Endothelial cell of umbilical vein (primary cell): Measurements from ENCODE around the gene DBNL. TPM values are rescaled to one million over a fixed set of nuclear protein-coding genes. Genes with fewer than 3 reads are reported as not detected.

Source experiments
- BruUV-seq: library from RNA; stranded (reverse); fragments of 400-500 nt; replicated peaks from 2 replicates; lab custom pipeline; 2021; lab: Mats Ljungman, UMichigan
- CTCF ChIA-PET: fragments of 300-600, 350-600 bp; sonication (Branson Sonifier 250); formaldehyde crosslinking; loops from one replicate; lab custom pipeline; 2021; ENCODE audit warnings: antibody characterized with exemption, inconsistent platforms; lab: Charles Lee
- POLR2A ChIA-PET: fragments of 300-600, 350-600 bp; sonication (Branson Sonifier 250); formaldehyde crosslinking; loops from one replicate; lab custom pipeline; 2021; ENCODE audit warnings: antibody characterized with exemption, inconsistent platforms; lab: Charles Lee
- DNase-seq: peaks from one replicate; pipeline ENCODE4 v3.0.0-alpha.2; 2011; ENCODE audit warnings: low read depth, low spot score
- FAIRE-seq: peaks from 2 replicates; lab custom pipeline; 2011; peaks lifted over from hg19 to GRCh38; lab: Jason Lieb, UNC
- H2AFZ ChIP-seq: 2 replicates; pipeline ENCODE4 v1.6.0; 2012; ENCODE audit warnings: low read depth, low read length, control low read depth, inconsistent platforms
- H3K27ac ChIP-seq: 2 replicates; pipeline ENCODE4 v1.5.1; 2011; ENCODE audit warnings: low read depth, mild to moderate bottlenecking, control low read depth, low read length, moderate library complexity; ENCODE audit not compliant: insufficient read depth
- H3K27me3 ChIP-seq, 2 experiments: 2 replicates each; pipeline versions ENCODE4 v1.6.0 to v1.6.1; 2011; ENCODE audit warnings: low read length in 2 of 2, mixed read lengths in 1 of 2; ENCODE audit not compliant: control insufficient read depth in 2 of 2, insufficient read depth in 2 of 2
- H3K36me3 ChIP-seq, 2 experiments: 2 replicates in 1 of 2; 3 replicates in 1 of 2; pipeline ENCODE4 v1.5.1; 2011; ENCODE audit warnings: low read length in 2 of 2, mild to moderate bottlenecking in 1 of 2, moderate library complexity in 1 of 2; ENCODE audit not compliant: control insufficient read depth in 2 of 2, insufficient read depth in 2 of 2; ENCODE audit errors: extremely low read depth in 1 of 2
- H3K4me1 ChIP-seq: 3 replicates; pipeline ENCODE4 v1.5.1; 2011; ENCODE audit warnings: mild to moderate bottlenecking, low read length; ENCODE audit not compliant: control insufficient read depth, insufficient read depth; ENCODE audit errors: extremely low read depth
- H3K4me2 ChIP-seq: 2 replicates; pipeline ENCODE4 v1.6.1; 2011; ENCODE audit warnings: low read length, control low read depth, mixed read lengths; ENCODE audit not compliant: insufficient read depth
- H3K4me3 ChIP-seq, 3 experiments: fragments of 200-600 bp in 1 of 3; sonication (generic), shearing (Covaris generic) in 1 of 3; replicated peaks in 1 of 3; 2 replicates each; pipeline ENCODE4 v1.5.1; 2011 to 2016; ENCODE audit warnings: control low read depth in 3 of 3, low read length in 3 of 3, mild to moderate bottlenecking in 2 of 3, inconsistent platforms in 1 of 3, low read depth in 1 of 3, moderate library complexity in 1 of 3; ENCODE audit not compliant: insufficient read depth in 1 of 3
- H3K79me2 ChIP-seq: 2 replicates; pipeline ENCODE4 v1.6.0; 2012; ENCODE audit warnings: low read length, inconsistent platforms; ENCODE audit not compliant: control insufficient read depth, insufficient read depth
- H3K9ac ChIP-seq: replicated peaks from 2 replicates; pipeline ENCODE3; 2011; ENCODE audit warnings: low read length, control low read depth; ENCODE audit not compliant: insufficient read depth; ENCODE audit errors: extremely low read depth
- H3K9me1 ChIP-seq: replicated peaks from 3 replicates; pipeline ENCODE4 v1.6.0; 2011; ENCODE audit warnings: mild to moderate bottlenecking, low read length; ENCODE audit not compliant: control insufficient read depth, insufficient read depth; ENCODE audit errors: extremely low read depth
- H3K9me3 ChIP-seq: replicated peaks from 2 replicates; pipeline ENCODE4 v1.5.1; 2012; ENCODE audit warnings: low read length, inconsistent platforms; ENCODE audit not compliant: control insufficient read depth, insufficient read depth
- H4K20me1 ChIP-seq: replicated peaks from 2 replicates; pipeline ENCODE3; 2011; ENCODE audit warnings: mild to moderate bottlenecking, low read length; ENCODE audit not compliant: control insufficient read depth, insufficient read depth; ENCODE audit errors: extremely low read depth
- CTCF ChIP-seq, 2 donors: IDR thresholded peaks; 1 replicate in 1 of 2; 2 replicates in 1 of 2; pipeline ENCODE4 v1.5.1; 2011; ENCODE audit warnings: low read length in 2 of 2, mild to moderate bottlenecking in 2 of 2, moderate library complexity in 2 of 2, control low read depth in 1 of 2, inconsistent platforms in 1 of 2, low read depth in 1 of 2; ENCODE audit not compliant: insufficient read depth in 1 of 2; ENCODE audit errors: extremely low read depth in 1 of 2
- EZH2 ChIP-seq: IDR thresholded peaks from 2 replicates; pipeline ENCODE4 v1.6.1; 2012; ENCODE audit warnings: borderline replicate concordance, low read depth, mild to moderate bottlenecking, moderate library complexity, low read length, inconsistent platforms; ENCODE audit not compliant: severe bottlenecking
- FOS ChIP-seq: IDR thresholded peaks from 2 replicates; pipeline ENCODE4 v1.6.1; 2011; ENCODE audit warnings: mild to moderate bottlenecking, low read length, moderate library complexity, borderline replicate concordance; ENCODE audit not compliant: insufficient read depth
- GATA2 ChIP-seq: IDR thresholded peaks from 2 replicates; pipeline ENCODE4 v1.7.0; 2011; ENCODE audit warnings: low read depth, mild to moderate bottlenecking, moderate library complexity, mixed read lengths, low read length; ENCODE audit not compliant: insufficient read length, insufficient read depth
- JUN ChIP-seq: IDR thresholded peaks from 2 replicates; pipeline ENCODE4 v1.6.1; 2011; ENCODE audit warnings: borderline replicate concordance, low read depth; ENCODE audit not compliant: insufficient read length, insufficient read depth
- MAX ChIP-seq: IDR thresholded peaks from 2 replicates; pipeline ENCODE4 v1.6.1; 2011; ENCODE audit not compliant: insufficient read depth, insufficient read length
- MYC ChIP-seq: IDR thresholded peaks from one replicate; pipeline ENCODE4 v1.6.1; 2011; ENCODE audit warnings: mild to moderate bottlenecking, low read depth, low read length
- POLR2A ChIP-seq: IDR thresholded peaks from 2 replicates; pipeline ENCODE4 v1.6.1; 2012; ENCODE audit warnings: low read depth, mild to moderate bottlenecking, control low read depth, low read length
- POLR2AphosphoS5 ChIP-seq: IDR thresholded peaks from 2 replicates; pipeline ENCODE4 v1.6.1; 2012; ENCODE audit warnings: low read depth, mild to moderate bottlenecking, control low read depth, low read length, moderate library complexity; ENCODE audit not compliant: insufficient read depth
- dilution Hi-C: fragments of 300-500 bp; cut with MboI; formaldehyde crosslinking; loops from one replicate; pipeline ENCODE4 v1.15.0; 2019; ENCODE audit warnings: low sequenced_read_pairs; ENCODE audit not compliant: extremely low pct_ligation_motif_present
- intact Hi-C: fragments of 100-400 bp; cut with micrococcal nuclease; formaldehyde crosslinking; loops from one replicate; pipeline ENCODE4 v1.10.0; 2022
- polyA plus RNA-seq, 4 experiments: library from polyadenylated mRNA; depleted of rRNA in 3 of 4; stranded (reverse) in 3 of 4; unstranded in 1 of 4; fragments of >200 nt; gene quantifications; 2 replicates each; pipeline versions ENCODE4 v1.2.1 to v1.2.3, GENCODE V29; 2011 to 2012; ENCODE audit warnings: missing spikeins in 1 of 4
- total RNA-seq: library from RNA; stranded (reverse); gene quantifications from 2 replicates; pipeline ENCODE4 v1.2.3, GENCODE V29; 2021

Gene DBNL
- total and polyA plus RNA-seq, 2 donors (not counting 3 experiments of a cell fraction or from before 2014, with no cell fraction given): 94.0 to 123 TPM

- Histone ChIP-seq H3K36me3 (peaks cover 9 to 48% of the 10 kb centered on the region in 2 experiments), H3K9ac (no peak overlapping the region), H2AFZ (no peak overlapping the region), H3K4me1 (no peaks in the 10 kb centered on the region), H4K20me1 (no peaks in the 10 kb centered on the region), H3K4me2 (no peak overlapping the region), H3K27me3 (peaks cover 2 to 13% of the 10 kb centered on the region in 2 experiments), H3K79me2 (no peaks in the 10 kb centered on the region), H3K27ac (no peak overlapping the region), H3K9me1 (no peaks in the 10 kb centered on the region), H3K9me3 (no peaks in the 10 kb centered on the region), H3K4me3 (no peak overlapping the region)
- no peak for TF ChIP-seq MAX
- TF ChIP-seq JUN: no peak
- no peak for TF ChIP-seq EZH2
- TF ChIP-seq POLR2AphosphoS5: no peak
- TSS peak; percentile 22 for BruUV-seq
- dilution Hi-C loops (no loop called here), intact Hi-C loops (no loop called here)
- DNase-seq (no peak), FAIRE-seq (no peak)
- ChIA-PET POLR2A (no interaction called here), CTCF (interaction anchor here (1.3 kb wide), 1 partner anchor 10 kb away, joined by 3 read pairs; no protein-coding TSS in a partner anchor)
These were observed 16.6 kb downstream of the DBNL start for GRCh38 chr7:44060948-44061644.

- H3K36me3 ChIP-seq: peaks cover 7 to 45% of the 10 kb centered on the region in 2 experiments
- no peaks in the 10 kb centered on the region for H3K9me1 ChIP-seq
- H3K4me3 ChIP-seq: no peak overlapping the region
- BruUV-seq: no TSS peak
- no peaks in the 10 kb centered on the region for H3K79me2 ChIP-seq
- intact Hi-C loops (no loop called here), dilution Hi-C loops (no loop called here)
- ChIA-PET CTCF (no interaction called here), POLR2A (no interaction called here)
- H2AFZ ChIP-seq: no peak overlapping the region
- peaks cover 2 to 13% of the 10 kb centered on the region in 2 experiments for H3K27me3 ChIP-seq
- H3K4me2 ChIP-seq: no peak overlapping the region
- H3K9me3 ChIP-seq: no peaks in the 10 kb centered on the region
- H3K27ac ChIP-seq: no peak overlapping the region
- TF ChIP-seq POLR2AphosphoS5 (no peak), JUN (no peak), GATA2 (no peak), EZH2 (no peak), POLR2A (no peak), MAX (no peak), FOS (no peak), CTCF (IDR thresholded peaks at IDR 0.05; ENCODE audit: extremely low read depth in 1 of 2, insufficient read depth in 1 of 2, low read depth in 1 of 2, low read length in 2 of 2) (no peak), MYC (no peak)
- no peaks in the 10 kb centered on the region for H4K20me1 ChIP-seq
- no peak overlapping the region for H3K9ac ChIP-seq
- DNase-seq: no peak
- no peak for FAIRE-seq
- no peaks in the 10 kb centered on the region for H3K4me1 ChIP-seq
These were observed 17.2 kb downstream of the DBNL start for GRCh38 chr7:44061645-44062179.
